HepG2 (cell line): ENCODE data around the gene MFN2. TPM values are rescaled to one million over a fixed set of nuclear protein-coding genes. Genes with fewer than 3 reads are reported as not detected.

Experiments
- ATAC-seq: fragments of 200-7000 bp; cut with Tn5 transposase; 3 replicates; pipeline ENCODE4 v1.9.1; 2020; ENCODE audit warnings: mild to moderate bottlenecking, moderate library complexity
- BruUV-seq: library from RNA; stranded (reverse); fragments of 400-500 nt; replicated peaks from 2 replicates; lab custom pipeline; 2021; lab: Mats Ljungman, UMichigan
- CTCF ChIA-PET: fragments of 300-600 bp; formaldehyde crosslinking; extraction: SDS; loops from one replicate; lab custom pipeline; 2021; ENCODE audit warnings: low total read pairs, inconsistent platforms, low intra/inter-chr PET ratio; lab: Yijun Ruan, JAX
- POLR2A ChIA-PET: fragments of 350-600 bp; sonication (Branson Sonifier 250); formaldehyde crosslinking; loops from one replicate; lab custom pipeline; 2020; ENCODE audit warnings: antibody characterized with exemption, inconsistent platforms; lab: Yijun Ruan, JAX
- DNase-seq: peaks from one replicate; pipeline ENCODE4 v3.0.0-alpha.2; 2015; ENCODE audit warnings: low spot score
- FAIRE-seq: peaks from 3 replicates; lab custom pipeline; 2011; peaks lifted over from hg19 to GRCh38; lab: Jason Lieb, UNC
- H2AFZ ChIP-seq: one replicate; pipeline ENCODE4 v1.6.1; 2011; ENCODE audit warnings: low read length, inconsistent platforms
- H3K27ac ChIP-seq: fragments of 300-600 bp; 3 replicates; pipeline ENCODE4 v1.8.0; 2011; ENCODE audit warnings: mixed run types, mild to moderate bottlenecking, mixed read lengths, low read length, inconsistent platforms; ENCODE audit not compliant: insufficient read depth; ENCODE audit errors: extremely low read length
- H3K27me3 ChIP-seq, 2 experiments: fragments of 200-600 bp in 1 of 2; 2 replicates in 1 of 2; 3 replicates in 1 of 2; pipeline versions ENCODE4 v1.6.0 to v1.8.0; 2011; ENCODE audit warnings: low read length in 2 of 2, mild to moderate bottlenecking in 2 of 2, moderate library complexity in 2 of 2, inconsistent platforms in 1 of 2; ENCODE audit not compliant: insufficient read depth in 2 of 2, control insufficient read depth in 1 of 2
- H3K36me3 ChIP-seq, 2 experiments: fragments of 200-600 bp in 1 of 2; replicated peaks in 1 of 2; 2 replicates in 1 of 2; 3 replicates in 1 of 2; pipeline versions ENCODE4 v1.5.1 to v1.8.0; 2011; ENCODE audit warnings: low read length in 2 of 2, inconsistent platforms in 1 of 2; ENCODE audit not compliant: insufficient read depth in 2 of 2, control insufficient read depth in 1 of 2
- H3K4me1 ChIP-seq: 2 replicates; pipeline ENCODE4 v1.5.1; 2012; ENCODE audit warnings: low read length, inconsistent platforms; ENCODE audit not compliant: insufficient read depth
- H3K4me2 ChIP-seq: 2 replicates; pipeline ENCODE4 v1.6.0; 2011; ENCODE audit warnings: low read depth, low read length, inconsistent platforms
- H3K4me3 ChIP-seq, 3 experiments: fragments of 200-600 bp in 1 of 3; sonication (generic), shearing (Covaris generic) in 1 of 3; replicated peaks in 1 of 3; 2 replicates each; pipeline ENCODE4 v1.5.1; 2011 to 2016; ENCODE audit warnings: low read length in 3 of 3, inconsistent platforms in 2 of 3, low read depth in 2 of 3, mild to moderate bottlenecking in 2 of 3, control low read depth in 1 of 3, mixed read lengths in 1 of 3; ENCODE audit not compliant: insufficient read depth in 1 of 3
- H3K79me2 ChIP-seq: one replicate; pipeline ENCODE4 v1.6.1; 2011; ENCODE audit warnings: low read length, inconsistent platforms; ENCODE audit not compliant: insufficient read depth
- H3K9ac ChIP-seq: 2 replicates; pipeline ENCODE4 v1.6.0; 2011; ENCODE audit warnings: mild to moderate bottlenecking, low read depth, low read length, inconsistent platforms; ENCODE audit not compliant: insufficient read depth
- H3K9me3 ChIP-seq: 2 replicates; pipeline ENCODE4 v1.5.1; 2012; ENCODE audit warnings: mild to moderate bottlenecking, low read length
- H4K20me1 ChIP-seq: 2 replicates; pipeline ENCODE4 v1.6.0; 2011; ENCODE audit warnings: inconsistent platforms, mild to moderate bottlenecking, low read length, moderate library complexity; ENCODE audit not compliant: insufficient read depth
- ATF7-NPFF ChIP-seq: sonication (generic); formaldehyde crosslinking; IDR thresholded peaks from 2 replicates; pipeline ENCODE4 v1.8.1; 2023; ENCODE audit warnings: mild to moderate bottlenecking, low read depth, missing genetic modification reagents, moderate library complexity
- ELF1 ChIP-seq: sonication (generic); formaldehyde crosslinking; IDR thresholded peaks from 2 replicates; pipeline ENCODE4 v1.4.0; 2020; ENCODE audit warnings: missing genetic modification reagents
- HOXA9 ChIP-seq: sonication (generic); formaldehyde crosslinking; IDR thresholded peaks from 2 replicates; pipeline ENCODE4 v1.8.1; 2022; ENCODE audit warnings: missing genetic modification reagents, mild to moderate bottlenecking, moderate library complexity, borderline replicate concordance
- KDM2A ChIP-seq: sonication (generic); formaldehyde crosslinking; IDR thresholded peaks from 2 replicates; pipeline ENCODE4 v1.4.0; 2020; ENCODE audit warnings: low read depth, missing genetic modification reagents, borderline replicate concordance
- SP140L ChIP-seq: sonication (generic); formaldehyde crosslinking; IDR thresholded peaks from 2 replicates; pipeline ENCODE4 v1.4.0; 2020; ENCODE audit warnings: missing genetic modification reagents, borderline replicate concordance
- SP2 ChIP-seq: sonication (generic); formaldehyde crosslinking; IDR thresholded peaks from 2 replicates; pipeline ENCODE4 v1.5.1; 2020; ENCODE audit warnings: mild to moderate bottlenecking, missing genetic modification reagents
- XRCC5 ChIP-seq: fragments of 200-400 bp; formaldehyde crosslinking; optimal IDR thresholded peaks from 2 replicates; pipeline ENCODE3; 2017; ENCODE audit warnings: mild to moderate bottlenecking, low read length
- ZFAT ChIP-seq: sonication (generic); formaldehyde crosslinking; conservative IDR thresholded peaks from 2 replicates; pipeline ENCODE4 v1.8.1; 2023; ENCODE audit warnings: missing genetic modification reagents, inconsistent platforms
- ZNF230 ChIP-seq: sonication (generic); formaldehyde crosslinking; IDR thresholded peaks from 2 replicates; pipeline ENCODE4 v1.4.0; 2020; ENCODE audit warnings: mild to moderate bottlenecking, missing genetic modification reagents
- ZNF260 ChIP-seq: sonication (generic); formaldehyde crosslinking; IDR thresholded peaks from 2 replicates; pipeline ENCODE4 v1.4.0; 2020; ENCODE audit warnings: missing genetic modification reagents, low read depth, mild to moderate bottlenecking, borderline replicate concordance
- ZNF264 ChIP-seq: sonication (generic); formaldehyde crosslinking; IDR thresholded peaks from 2 replicates; pipeline ENCODE4 v1.4.0; 2020; ENCODE audit warnings: missing genetic modification reagents
- ZNF484 ChIP-seq: sonication (generic); formaldehyde crosslinking; IDR thresholded peaks from 2 replicates; pipeline ENCODE4 v1.5.1; 2020; ENCODE audit warnings: mild to moderate bottlenecking, low read depth, missing genetic modification reagents, borderline replicate concordance
- ZNF619 ChIP-seq: sonication (generic); formaldehyde crosslinking; IDR thresholded peaks from 2 replicates; pipeline ENCODE4 v1.4.0; 2020; ENCODE audit warnings: mild to moderate bottlenecking, missing genetic modification reagents
- ZNF652 ChIP-seq: IDR thresholded peaks from 2 replicates; pipeline ENCODE4 v1.6.1; 2016; ENCODE audit warnings: low read depth, borderline replicate concordance
- WGBS: methylation state at CpG from one replicate; pipeline ENCODE4 v1.1.6; 2017; ENCODE audit warnings: low lambda C conversion rate; 5-methylcytosine and 5-hydroxymethylcytosine counted together
- in situ Hi-C: cut with HindIII; loops from 2 replicates; pipeline ENCODE4 v1.10.0; 2017; ENCODE audit warnings: low pct_unique_long_range_greater_than_20kb; ENCODE audit not compliant: extremely low pct_ligation_motif_present
- intact Hi-C: fragments of 100-400 bp; cut with micrococcal nuclease; formaldehyde crosslinking; loops from one replicate; pipeline ENCODE4 v1.10.0; 2022; ENCODE audit not compliant: unreplicated experiment
- polyA plus RNA-seq, 8 experiments: library from polyadenylated mRNA; depleted of rRNA in 3 of 8; stranded (reverse) in 7 of 8; unstranded in 1 of 8; fragments of >200 nt; fragmentation: Illumina TruSeq in 4 of 8; extraction: Trizol in 4 of 8; gene quantifications; 2 replicates each; pipeline versions ENCODE4 v1.2.1 to v1.2.3, GENCODE V29; 2011 to 2016; ENCODE audit warnings: low read depth in 4 of 8, missing spikeins in 1 of 8, mixed read lengths in 1 of 8; ENCODE audit not compliant: insufficient read depth in 1 of 8
- total RNA-seq, 5 experiments: library from RNA; depleted of rRNA; stranded (reverse); fragments of >200 nt; fragmentation: Illumina TruSeq; extraction: Trizol; gene quantifications; 2 replicates each; pipeline ENCODE4 v1.2.3, GENCODE V29; 2016; ENCODE audit warnings: low read depth in 1 of 5
- TF ChIP-seq, protein P1 (sequence below): sonication (generic); formaldehyde crosslinking; IDR thresholded peaks from 2 replicates; pipeline ENCODE4 v1.4.0; 2020; ENCODE audit warnings: missing genetic modification reagents; ENCODE audit errors: not compliant biosample characterization
- TF ChIP-seq, protein P2 (sequence below): sonication (generic); formaldehyde crosslinking; IDR thresholded peaks from 2 replicates; pipeline ENCODE4 v1.5.1; 2020; ENCODE audit warnings: mild to moderate bottlenecking, missing genetic modification reagents, borderline replicate concordance
- TF ChIP-seq, protein P3 (sequence below): sonication (generic); formaldehyde crosslinking; IDR thresholded peaks from 2 replicates; pipeline ENCODE4 v1.5.0; 2020; ENCODE audit warnings: mild to moderate bottlenecking, missing genetic modification reagents
- TF ChIP-seq, protein P4 (sequence below): sonication (generic); formaldehyde crosslinking; conservative IDR thresholded peaks from 2 replicates; pipeline ENCODE4 v1.4.0; 2020; ENCODE audit warnings: missing genetic modification reagents
- TF ChIP-seq, protein P5 (sequence below): sonication (generic); formaldehyde crosslinking; IDR thresholded peaks from 2 replicates; pipeline ENCODE4 v1.4.0; 2020; ENCODE audit warnings: missing genetic modification reagents

The MFN2 gene
- total and polyA plus RNA-seq, 2 of the 13 experiments (the other 11 are each of a cell fraction or from before 2014, with no cell fraction given): 38.7 to 60.9 TPM

DNA sequence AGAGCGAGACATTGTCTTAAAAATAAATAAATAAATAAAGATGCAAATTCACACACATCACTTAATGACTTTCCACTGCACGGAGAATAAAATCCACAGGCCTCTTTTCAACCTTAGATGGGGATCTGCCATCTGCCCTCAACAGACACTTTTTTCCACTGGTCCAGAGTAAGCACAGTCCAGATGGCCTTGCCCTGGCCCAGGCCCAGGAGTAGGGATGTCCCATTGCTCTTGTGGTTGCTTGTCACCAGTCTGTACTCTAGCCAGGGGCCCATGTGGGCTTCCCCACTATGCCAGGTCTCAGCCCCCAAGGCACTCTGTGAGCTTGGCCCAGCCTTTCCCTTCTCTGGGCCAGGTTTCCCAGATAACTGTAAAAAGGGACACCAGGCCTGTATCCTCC lies 28.3 kb upstream of the MFN2 start:
- no peaks in the 10 kb centered on the region for H3K9me3 ChIP-seq
- ChIA-PET POLR2A (no interaction called here), CTCF (no interaction called here)
- H3K4me2 ChIP-seq: no peak overlapping the region
- no peak for FAIRE-seq
- no peak for DNase-seq
- no TSS peak for BruUV-seq
- in situ Hi-C loops: no loop called here
- TF ChIP-seq, protein P1, sequence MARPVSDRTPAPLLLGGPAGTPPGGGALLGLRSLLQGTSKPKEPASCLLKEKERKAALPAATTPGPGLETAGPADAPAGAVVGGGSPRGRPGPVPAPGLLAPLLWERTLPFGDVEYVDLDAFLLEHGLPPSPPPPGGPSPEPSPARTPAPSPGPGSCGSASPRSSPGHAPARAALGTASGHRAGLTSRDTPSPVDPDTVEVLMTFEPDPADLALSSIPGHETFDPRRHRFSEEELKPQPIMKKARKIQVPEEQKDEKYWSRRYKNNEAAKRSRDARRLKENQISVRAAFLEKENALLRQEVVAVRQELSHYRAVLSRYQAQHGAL (CRISPR knock-in tag): no peak
- TF ChIP-seq, protein P2, sequence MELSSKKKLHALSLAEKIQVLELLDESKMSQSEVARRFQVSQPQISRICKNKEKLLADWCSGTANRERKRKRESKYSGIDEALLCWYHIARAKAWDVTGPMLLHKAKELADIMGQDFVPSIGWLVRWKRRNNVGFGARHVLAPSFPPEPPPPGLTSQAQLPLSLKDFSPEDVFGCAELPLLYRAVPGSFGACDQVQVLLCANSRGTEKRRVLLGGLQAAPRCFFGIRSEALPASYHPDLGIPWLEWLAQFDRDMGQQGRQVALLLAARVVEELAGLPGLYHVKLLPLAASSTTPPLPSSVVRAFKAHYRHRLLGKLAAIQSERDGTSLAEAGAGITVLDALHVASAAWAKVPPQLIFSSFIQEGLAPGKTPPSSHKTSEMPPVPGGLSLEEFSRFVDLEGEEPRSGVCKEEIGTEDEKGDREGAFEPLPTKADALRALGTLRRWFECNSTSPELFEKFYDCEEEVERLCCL (CRISPR knock-in tag): no peak
- TF ChIP-seq KDM2A (CRISPR knock-in tag): no peak
- TF ChIP-seq SP2 (CRISPR knock-in tag): no peak
- no peak for TF ChIP-seq ZNF230 (CRISPR knock-in tag)
- TF ChIP-seq, protein P3, sequence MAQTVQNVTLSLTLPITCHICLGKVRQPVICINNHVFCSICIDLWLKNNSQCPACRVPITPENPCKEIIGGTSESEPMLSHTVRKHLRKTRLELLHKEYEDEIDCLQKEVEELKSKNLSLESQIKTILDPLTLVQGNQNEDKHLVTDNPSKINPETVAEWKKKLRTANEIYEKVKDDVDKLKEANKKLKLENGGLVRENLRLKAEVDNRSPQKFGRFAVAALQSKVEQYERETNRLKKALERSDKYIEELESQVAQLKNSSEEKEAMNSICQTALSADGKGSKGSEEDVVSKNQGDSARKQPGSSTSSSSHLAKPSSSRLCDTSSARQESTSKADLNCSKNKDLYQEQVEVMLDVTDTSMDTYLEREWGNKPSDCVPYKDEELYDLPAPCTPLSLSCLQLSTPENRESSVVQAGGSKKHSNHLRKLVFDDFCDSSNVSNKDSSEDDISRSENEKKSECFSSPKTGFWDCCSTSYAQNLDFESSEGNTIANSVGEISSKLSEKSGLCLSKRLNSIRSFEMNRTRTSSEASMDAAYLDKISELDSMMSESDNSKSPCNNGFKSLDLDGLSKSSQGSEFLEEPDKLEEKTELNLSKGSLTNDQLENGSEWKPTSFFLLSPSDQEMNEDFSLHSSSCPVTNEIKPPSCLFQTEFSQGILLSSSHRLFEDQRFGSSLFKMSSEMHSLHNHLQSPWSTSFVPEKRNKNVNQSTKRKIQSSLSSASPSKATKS: no peak
- no peak for TF ChIP-seq ZNF652 (CRISPR knock-in tag)
- no peak for TF ChIP-seq ZNF260 (CRISPR knock-in tag)
- TF ChIP-seq HOXA9 (CRISPR knock-in tag): no peak
- no peak for TF ChIP-seq ZNF264
- no peak for TF ChIP-seq ZNF619 (CRISPR knock-in tag)
- TF ChIP-seq ELF1 (CRISPR knock-in tag): no peak
- TF ChIP-seq, protein P4, sequence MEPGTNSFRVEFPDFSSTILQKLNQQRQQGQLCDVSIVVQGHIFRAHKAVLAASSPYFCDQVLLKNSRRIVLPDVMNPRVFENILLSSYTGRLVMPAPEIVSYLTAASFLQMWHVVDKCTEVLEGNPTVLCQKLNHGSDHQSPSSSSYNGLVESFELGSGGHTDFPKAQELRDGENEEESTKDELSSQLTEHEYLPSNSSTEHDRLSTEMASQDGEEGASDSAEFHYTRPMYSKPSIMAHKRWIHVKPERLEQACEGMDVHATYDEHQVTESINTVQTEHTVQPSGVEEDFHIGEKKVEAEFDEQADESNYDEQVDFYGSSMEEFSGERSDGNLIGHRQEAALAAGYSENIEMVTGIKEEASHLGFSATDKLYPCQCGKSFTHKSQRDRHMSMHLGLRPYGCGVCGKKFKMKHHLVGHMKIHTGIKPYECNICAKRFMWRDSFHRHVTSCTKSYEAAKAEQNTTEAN (CRISPR knock-in tag): no peak
- TF ChIP-seq, protein P5, sequence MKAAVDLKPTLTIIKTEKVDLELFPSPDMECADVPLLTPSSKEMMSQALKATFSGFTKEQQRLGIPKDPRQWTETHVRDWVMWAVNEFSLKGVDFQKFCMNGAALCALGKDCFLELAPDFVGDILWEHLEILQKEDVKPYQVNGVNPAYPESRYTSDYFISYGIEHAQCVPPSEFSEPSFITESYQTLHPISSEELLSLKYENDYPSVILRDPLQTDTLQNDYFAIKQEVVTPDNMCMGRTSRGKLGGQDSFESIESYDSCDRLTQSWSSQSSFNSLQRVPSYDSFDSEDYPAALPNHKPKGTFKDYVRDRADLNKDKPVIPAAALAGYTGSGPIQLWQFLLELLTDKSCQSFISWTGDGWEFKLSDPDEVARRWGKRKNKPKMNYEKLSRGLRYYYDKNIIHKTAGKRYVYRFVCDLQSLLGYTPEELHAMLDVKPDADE (CRISPR knock-in tag): no peak
- no peak for TF ChIP-seq XRCC5
- no peak for TF ChIP-seq ZNF484 (CRISPR knock-in tag)
- TF ChIP-seq ATF7-NPFF (CRISPR knock-in tag): no peak
- TF ChIP-seq ZFAT (CRISPR knock-in tag): no peak
- TF ChIP-seq SP140L (CRISPR knock-in tag): no peak
- peaks cover 24 to 65% of the 10 kb centered on the region in 2 experiments for H3K36me3 ChIP-seq
- intact Hi-C loops: no loop called here
- no peak overlapping the region for H3K9ac ChIP-seq
- H3K4me1 ChIP-seq: no peaks in the 10 kb centered on the region
- no peak overlapping the region for H3K27ac ChIP-seq
- ATAC-seq: no peak
- no peak overlapping the region for H2AFZ ChIP-seq
- no peaks in the 10 kb centered on the region for H3K27me3 ChIP-seq
- H4K20me1 ChIP-seq: no peaks in the 10 kb centered on the region
- H3K79me2 ChIP-seq: no peaks in the 10 kb centered on the region
- H3K4me3 ChIP-seq: no peak overlapping the region
- WGBS: 97% methylated on average over 2 of the region's 2 CpGs
